Thoracic aorta (tissue), 2 donors: ENCODE measurements around the gene GUCY1A2. TPM values are rescaled to one million over a fixed set of nuclear protein-coding genes. Genes with fewer than 3 reads are reported as not detected.

Experiments used
- ATAC-seq: fragments of 150-250 bp; one replicate; pipeline ENCODE4 v1.8.0; 2017; ENCODE audit warnings: low read depth; ENCODE audit not compliant: insufficient number of reproducible peaks, low FRiP score
- DNase-seq: peaks from one replicate; pipeline ENCODE4 v3.0.0-alpha.2; 2020; ENCODE audit warnings: low spot score
- H3K27ac ChIP-seq, 2 donors: fragments of 200-600 bp; sonication (generic); 1 replicate in 1 of 2; 2 replicates in 1 of 2; pipeline ENCODE4 v1.5.1; 2016; ENCODE audit warnings: mild to moderate bottlenecking in 2 of 2, moderate library complexity in 2 of 2
- H3K27me3 ChIP-seq: fragments of 200-600 bp; sonication (generic); replicated peaks from 2 replicates; pipeline ENCODE4 v1.6.0; 2016; ENCODE audit warnings: mild to moderate bottlenecking; ENCODE audit not compliant: insufficient read depth
- H3K36me3 ChIP-seq: fragments of 200-600 bp; sonication (generic); one replicate; pipeline ENCODE4 v1.5.1; 2016
- H3K4me1 ChIP-seq, 2 donors: fragments of 200-600 bp; sonication (generic); 1 replicate in 1 of 2; 2 replicates in 1 of 2; pipeline versions ENCODE4 v1.5.1 to v1.6.0; 2016; ENCODE audit warnings: low read depth in 2 of 2, mild to moderate bottlenecking in 1 of 2; ENCODE audit not compliant: control insufficient read depth in 1 of 2
- H3K4me3 ChIP-seq: fragments of 200-600 bp; sonication (generic); 2 replicates; pipeline ENCODE4 v1.5.1; 2016; ENCODE audit warnings: mild to moderate bottlenecking
- H3K9me3 ChIP-seq: fragments of 200-600 bp; sonication (generic); 2 replicates; pipeline ENCODE4 v1.5.1; 2016
- total RNA-seq, 2 donors: library from RNA; depleted of rRNA; stranded (reverse); fragments of >200 nt; gene quantifications; one replicate each; pipeline versions ENCODE4 v1.1.0 to v1.2.3, GENCODE V29; 2016
- TF ChIP-seq, protein P1 (sequence below): fragments of 200-600 bp; sonication (generic); IDR thresholded peaks from one replicate; pipeline ENCODE4 v1.5.1; 2019; ENCODE audit warnings: antibody characterized with exemption

The GUCY1A2 gene
- total RNA-seq, 2 donors from 2014 or later: 5.3 to 9.4 TPM

DNA sequence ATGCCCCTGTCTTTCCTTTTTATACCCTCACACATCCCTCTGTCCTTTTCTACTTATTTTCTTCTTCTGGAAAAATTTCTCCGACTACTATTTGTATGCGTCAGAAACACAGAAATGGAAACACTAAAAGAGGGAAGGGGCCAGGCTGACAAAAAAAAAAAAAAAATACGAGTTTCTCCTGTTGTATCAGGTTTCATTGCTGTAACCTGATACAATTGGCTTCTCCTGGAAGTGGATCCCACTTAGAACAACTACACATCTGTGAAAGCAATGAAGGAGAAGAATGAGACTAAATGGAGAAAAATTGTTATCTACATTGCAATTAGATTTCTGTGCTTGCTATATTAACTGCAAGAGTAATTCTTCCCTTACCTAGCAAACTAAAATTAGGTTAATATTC, 393.9 kb downstream of the GUCY1A2 start:
- H3K27ac ChIP-seq: no peak overlapping the region
- H3K27me3 ChIP-seq: no peaks in the 10 kb centered on the region
- no peaks in the 10 kb centered on the region for H3K9me3 ChIP-seq
- no peaks in the 10 kb centered on the region for H3K36me3 ChIP-seq
- TF ChIP-seq, protein P1, sequence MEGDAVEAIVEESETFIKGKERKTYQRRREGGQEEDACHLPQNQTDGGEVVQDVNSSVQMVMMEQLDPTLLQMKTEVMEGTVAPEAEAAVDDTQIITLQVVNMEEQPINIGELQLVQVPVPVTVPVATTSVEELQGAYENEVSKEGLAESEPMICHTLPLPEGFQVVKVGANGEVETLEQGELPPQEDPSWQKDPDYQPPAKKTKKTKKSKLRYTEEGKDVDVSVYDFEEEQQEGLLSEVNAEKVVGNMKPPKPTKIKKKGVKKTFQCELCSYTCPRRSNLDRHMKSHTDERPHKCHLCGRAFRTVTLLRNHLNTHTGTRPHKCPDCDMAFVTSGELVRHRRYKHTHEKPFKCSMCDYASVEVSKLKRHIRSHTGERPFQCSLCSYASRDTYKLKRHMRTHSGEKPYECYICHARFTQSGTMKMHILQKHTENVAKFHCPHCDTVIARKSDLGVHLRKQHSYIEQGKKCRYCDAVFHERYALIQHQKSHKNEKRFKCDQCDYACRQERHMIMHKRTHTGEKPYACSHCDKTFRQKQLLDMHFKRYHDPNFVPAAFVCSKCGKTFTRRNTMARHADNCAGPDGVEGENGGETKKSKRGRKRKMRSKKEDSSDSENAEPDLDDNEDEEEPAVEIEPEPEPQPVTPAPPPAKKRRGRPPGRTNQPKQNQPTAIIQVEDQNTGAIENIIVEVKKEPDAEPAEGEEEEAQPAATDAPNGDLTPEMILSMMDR: no peak
- H3K4me3 ChIP-seq: no peak overlapping the region
- no peak for DNase-seq
- H3K4me1 ChIP-seq: no peaks in the 10 kb centered on the region
- no peak for ATAC-seq
